Measurements from ENCODE around the gene CELF1.
A peak's percentile ranks its signal among the peaks of the same experiment; 100 is the strongest.
"Not testable (repeated sequence)": the region's sequence is repeated elsewhere in the genome, so short reads cannot be mapped to it uniquely, and the experiment has no call there.

CELF1 gene

DNA sequence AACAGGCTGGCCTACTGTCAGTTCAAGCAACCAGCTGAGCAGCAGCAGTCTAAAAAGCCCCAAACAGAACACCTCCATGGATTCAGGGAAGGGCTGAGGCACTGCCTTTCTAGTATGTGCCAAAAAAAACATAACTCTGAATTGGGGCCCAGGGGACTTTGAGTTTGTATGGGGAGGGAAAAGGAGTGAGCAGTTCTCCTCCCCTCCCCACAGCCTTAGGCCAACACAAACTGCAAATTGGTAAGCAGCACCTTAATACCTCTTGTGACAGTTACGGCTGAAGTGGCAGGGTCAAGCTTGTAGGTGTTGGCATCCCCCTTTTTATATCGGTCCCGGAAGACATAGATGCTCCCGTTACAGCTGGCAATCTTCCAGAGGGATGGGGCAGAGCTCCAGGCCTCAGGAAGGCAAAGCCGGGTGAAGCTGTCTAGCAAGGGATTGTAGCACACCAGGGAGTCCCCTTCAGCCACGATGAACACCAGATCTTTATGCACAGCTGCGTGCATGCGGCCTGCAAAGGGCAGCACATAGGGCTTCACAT, 19.9 kb upstream of the CELF1 start:
- FAIRE-seq: no peak

DNA sequence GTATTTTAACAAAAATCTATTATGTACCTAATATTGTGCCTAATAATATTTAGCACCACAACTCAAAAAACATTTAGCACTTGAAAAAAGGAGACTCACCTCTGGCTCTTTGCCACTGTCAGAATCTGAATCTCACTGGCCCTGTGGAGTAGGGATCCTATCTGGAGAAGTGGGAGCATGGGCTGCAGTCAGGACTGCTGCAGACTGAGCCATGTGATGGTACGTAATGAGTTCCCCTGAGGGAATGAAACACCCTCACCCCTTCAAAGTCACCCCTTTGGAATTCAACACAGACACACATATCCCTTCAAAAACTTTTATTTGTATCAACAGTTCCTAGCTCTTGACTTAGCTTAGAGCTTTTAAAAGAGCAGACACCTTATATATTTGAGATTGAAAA, 19.0 kb upstream of the CELF1 start:
- no peak for FAIRE-seq

DNA sequence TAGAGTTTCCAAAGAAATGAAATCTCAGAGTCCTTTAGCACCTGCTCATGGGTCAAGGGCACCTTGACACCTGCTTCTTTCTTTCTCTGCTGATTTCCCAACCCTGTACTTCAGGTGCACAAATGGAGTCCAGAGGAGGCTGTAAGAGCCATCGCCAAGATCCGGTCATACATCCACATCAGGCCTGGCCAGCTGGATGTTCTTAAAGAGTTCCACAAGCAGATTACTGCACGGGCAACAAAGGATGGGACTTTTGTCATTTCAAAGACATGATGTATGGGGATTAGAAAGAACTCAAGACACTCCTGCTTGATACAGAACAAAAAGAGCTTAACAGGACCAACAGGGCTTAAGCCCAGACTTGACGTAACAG, 18.4 kb upstream of the CELF1 start:
- FAIRE-seq: no peak

DNA sequence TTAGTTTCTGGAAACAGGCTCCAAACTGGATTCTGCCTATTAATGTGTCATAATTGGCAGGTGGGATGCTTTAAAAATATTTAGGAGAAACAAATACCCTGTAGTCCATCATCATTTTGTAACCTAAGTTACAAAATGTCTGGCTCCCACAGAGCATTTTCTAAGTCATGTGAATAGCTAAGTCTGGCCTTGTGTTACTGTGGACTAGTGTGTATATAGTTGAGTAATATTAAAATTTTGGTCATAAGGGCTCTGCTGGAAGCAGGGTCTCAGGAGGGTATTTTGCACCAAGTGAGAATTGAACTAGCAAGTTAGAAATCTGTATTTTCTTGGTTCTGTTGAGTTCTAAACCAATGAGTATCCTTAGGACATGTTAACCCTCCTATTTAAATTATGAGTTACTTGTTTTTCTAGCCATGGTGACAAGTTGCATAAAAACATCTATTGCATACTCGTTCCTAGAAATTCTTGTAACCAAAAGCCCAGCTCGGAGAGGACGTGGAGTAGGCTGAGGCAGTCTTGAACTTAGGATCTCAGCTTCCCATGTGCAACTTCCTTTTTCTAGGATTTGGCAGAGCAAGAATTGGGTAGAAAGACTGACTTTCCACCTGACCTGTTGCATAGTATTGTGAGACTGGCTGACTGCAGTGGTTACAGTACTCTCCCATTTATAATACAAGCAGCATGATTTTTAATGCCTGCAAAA, 17.9 kb upstream of the CELF1 start:
- FAIRE-seq: no peak

DNA sequence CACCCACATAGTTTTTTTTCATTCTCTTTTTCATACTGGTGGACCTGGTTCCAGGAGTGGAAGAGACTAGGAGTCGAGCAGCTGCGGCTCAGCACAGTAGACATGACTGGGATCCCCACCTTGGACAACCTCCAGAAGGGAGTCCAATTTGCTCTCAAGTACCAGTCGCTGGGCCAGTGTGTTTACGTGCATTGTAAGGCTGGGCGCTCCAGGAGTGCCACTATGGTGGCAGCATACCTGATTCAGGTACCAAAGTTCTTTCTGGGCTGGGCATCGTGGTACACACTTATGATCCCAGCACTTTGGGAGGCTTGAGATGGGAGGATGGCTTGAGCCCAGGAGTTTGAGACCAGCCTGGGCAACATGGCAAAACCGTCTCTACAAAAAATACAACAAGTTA, 16.7 kb upstream of the CELF1 start:
- no peak for FAIRE-seq

DNA sequence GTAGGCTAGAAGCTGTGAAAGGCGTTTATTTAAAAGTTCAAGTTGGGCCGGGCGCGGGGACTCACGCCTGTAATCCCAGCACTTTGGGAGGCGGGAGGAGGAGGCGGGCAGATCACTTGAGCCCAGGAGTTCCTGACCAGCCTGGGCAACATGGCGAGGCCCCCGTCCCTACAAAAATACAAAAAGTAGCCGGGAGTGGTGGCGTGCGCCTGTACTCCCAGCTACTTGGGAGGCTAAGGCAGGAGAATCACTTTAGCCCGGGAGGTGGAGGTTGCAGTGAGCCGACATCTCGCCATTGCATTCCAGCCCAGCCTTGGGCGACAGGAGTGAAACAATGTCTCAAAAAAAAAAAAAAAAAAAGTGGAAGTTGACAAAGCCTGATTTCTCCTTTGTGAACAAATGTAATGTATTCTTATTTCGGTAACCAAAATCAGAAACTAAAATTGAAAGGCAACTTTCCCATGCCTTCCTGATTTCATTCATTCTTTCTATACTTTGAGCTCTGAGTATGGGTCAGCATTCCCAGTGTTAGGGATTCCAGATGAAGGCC, 13.3 kb upstream of the CELF1 start:
- no peak for FAIRE-seq

DNA sequence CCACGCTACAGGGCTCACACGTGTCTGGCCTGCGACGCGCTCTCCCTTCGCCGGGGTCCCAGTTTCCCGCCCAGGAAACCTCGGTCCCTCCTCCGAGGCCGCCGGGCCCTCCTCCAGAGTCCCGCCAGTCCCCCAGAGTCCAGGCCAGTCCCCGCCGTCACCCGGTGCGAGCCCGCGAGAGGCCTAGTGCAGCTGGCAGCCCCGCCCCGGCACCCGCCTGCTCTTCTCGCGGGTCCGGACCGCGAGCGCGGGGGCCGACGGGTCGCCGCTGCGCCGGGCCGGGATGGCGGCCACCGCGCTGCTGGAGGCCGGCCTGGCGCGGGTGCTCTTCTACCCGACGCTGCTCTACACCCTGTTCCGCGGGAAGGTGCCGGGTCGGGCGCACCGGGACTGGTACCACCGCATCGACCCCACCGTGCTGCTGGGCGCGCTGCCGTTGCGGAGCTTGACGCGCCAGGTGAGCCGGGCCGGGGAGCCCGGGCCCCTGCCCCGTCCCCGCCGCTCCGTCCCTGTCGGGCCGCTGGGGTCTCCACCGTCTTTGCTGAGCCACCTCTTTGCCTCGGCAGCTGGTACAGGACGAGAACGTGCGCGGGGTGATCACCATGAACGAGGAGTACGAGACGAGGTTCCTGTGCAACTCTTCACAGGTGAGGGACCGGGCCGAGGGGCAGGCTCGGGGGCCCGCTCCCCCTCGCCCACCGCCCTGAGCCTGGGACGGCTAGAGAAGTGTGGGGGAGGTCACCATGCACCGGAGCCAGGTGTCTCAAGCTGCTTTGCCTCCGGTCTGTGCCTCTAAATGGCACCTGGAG, 12.6 kb upstream of the CELF1 start, which contains the start of gene PTPMT1:
PTPMT1 (plus strand) TSS at position 260 of the 809 bp plus-strand sequence; CDS start at position 284, 24 bp downstream.
- FAIRE-seq: no peak

DNA sequence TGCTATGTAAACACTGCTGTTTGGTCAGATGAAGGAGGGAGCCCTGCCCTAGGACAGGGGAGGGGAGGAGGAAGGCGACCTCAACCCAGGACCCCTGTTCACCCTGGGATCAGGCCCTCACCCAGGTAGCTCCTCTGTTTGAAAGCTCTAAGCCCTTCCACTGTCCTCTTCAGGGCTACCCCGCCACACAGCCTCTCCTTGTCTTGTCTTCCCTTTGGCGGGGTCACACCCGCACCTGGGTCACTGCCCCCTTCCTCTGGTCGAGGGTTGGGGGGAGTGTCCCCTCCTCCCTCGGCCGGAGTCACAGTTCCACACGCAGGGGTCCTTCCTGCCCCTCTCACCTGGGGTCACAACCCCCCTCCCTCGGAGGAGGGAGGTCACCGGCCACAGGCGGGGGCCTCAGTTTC, 12.0 kb upstream of the CELF1 start:
- no peak for FAIRE-seq

DNA sequence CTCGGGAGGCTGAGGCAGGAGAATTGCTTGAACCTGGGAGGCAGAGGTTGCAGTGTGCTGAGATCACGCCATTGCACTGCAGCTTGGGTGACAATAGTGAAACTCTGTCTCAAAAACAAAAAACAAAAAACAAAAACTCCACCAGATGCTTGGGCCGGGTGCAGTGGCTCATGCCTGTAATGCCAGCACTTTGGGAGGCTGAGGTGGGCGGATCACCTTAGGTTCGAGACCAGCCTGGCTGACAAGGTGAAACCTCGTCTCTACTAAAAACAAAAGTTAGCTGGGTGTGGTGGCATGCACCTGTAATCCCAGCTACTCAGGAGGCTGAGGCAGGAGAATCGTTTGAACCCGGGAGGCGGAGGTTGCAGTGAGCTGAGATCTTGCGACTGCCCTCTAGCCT, 11.4 kb upstream of the CELF1 start:
- FAIRE-seq: not testable (repeated sequence)

DNA sequence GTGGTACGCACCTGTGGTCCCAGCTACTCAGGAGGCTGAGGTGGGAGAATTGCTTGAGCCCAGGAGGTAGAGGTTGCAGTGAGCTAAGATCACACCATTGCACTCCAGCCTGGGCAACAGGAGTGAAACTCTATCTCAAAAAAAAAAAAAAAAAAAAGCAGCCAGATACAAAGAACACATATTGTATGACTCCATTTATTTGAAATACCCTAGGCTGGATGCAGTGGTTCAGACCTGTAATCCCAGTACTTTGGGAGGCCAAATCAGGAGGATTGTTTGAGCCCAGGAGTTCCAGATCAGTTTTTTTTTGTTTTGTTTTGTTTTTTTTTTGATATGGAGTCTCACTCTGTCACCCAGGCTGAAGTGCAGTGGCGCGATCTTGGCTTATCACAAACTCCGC, 9.5 kb upstream of the CELF1 start:
- not testable (repeated sequence) for FAIRE-seq

DNA sequence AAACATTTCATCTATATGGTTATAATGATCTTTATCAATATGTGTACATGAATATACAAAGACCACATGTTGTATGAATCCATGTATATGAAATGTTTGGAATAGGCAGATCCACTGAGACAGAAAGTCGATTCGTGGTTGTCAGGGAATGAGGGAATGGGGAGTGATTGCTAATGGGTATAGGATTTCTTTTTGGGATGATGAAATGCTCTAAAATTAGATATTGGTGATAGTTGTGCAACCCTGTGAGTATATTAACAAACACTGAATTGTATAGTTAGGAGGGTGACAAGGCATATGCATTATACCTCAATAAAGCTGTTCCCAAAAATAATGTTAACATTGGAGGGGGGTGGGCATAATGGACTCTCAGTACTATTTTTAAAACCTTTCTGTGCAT, 7.5 kb upstream of the CELF1 start:
- no peak for FAIRE-seq

DNA sequence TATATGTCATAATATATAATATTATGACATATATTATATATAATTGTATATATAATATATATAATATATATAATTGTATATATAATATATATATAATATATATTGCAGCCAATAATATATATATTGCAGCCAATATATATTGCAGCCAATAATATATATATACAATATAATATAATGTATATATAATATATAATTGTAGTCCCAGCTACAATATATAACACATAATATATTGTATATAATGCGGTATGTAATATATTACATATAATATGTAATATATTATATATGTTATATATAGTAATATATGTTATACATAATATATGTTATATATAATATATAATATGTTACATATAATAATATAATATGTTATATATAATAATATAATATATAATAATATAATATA, 5.8 kb upstream of the CELF1 start:
- peak; percentile 99 for FAIRE-seq

DNA sequence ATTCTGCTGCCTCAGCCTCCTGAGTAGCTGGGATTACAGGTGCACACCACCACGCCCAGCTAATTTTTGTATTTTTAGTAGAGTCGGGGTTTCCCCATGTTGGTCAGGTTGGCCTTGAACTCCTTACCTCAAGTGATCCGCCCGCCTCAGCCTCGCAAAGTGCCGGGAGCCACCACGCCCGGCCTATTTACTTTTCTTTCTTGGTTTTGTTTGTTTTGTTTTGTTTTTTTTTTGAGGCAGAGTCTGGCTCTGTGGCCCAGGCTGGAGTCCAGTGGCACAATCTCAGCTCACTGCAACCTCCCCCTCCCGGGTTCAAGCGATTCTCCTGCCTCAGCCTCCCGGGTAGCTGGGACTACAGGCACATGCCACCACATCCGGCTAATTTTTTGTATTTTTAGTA, 4.1 kb upstream of the CELF1 start:
- FAIRE-seq: not testable (repeated sequence)

DNA sequence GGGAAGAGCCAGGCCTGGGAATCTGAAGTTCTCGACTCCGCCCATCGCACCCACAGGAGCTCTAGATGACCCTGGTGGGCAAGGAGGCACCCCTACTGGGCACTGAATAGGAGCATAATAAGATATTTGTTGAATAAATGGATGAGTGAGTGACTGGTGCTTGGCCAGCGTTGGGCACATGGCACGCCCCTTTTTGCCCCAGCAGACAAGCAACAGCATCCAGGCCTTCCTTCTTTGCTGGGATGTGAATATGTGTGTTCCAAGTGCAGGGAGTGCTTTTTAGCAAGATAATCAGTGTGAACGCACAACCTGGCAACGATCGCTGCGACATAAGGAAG, 443 bp upstream of the CELF1 start:
- FAIRE-seq: no peak

DNA sequence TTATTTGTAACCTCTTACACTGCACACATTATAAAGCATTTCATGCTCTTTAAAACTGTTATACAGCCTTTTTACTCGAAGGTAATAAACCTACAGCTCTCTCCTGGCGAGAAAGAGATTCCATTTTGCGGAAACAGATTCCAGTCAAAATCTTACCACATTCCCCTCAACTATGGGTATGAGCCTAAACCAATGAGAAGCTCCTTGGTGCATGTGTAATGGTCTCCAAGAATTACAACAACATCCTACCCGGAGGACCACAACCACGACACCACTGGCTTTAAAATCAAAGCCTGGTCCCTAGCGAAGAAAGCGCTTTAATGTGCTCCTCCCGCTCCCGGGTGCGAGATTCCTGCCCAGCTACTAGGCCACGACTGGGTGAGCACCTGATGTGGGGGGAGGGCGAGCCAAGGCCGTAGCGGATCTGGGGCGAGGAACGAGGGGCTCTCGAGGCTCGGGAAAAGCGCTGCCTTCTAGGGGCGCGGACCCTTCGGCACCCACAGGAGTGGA, 821 bp downstream of the CELF1 start:
- FAIRE-seq: no peak

DNA sequence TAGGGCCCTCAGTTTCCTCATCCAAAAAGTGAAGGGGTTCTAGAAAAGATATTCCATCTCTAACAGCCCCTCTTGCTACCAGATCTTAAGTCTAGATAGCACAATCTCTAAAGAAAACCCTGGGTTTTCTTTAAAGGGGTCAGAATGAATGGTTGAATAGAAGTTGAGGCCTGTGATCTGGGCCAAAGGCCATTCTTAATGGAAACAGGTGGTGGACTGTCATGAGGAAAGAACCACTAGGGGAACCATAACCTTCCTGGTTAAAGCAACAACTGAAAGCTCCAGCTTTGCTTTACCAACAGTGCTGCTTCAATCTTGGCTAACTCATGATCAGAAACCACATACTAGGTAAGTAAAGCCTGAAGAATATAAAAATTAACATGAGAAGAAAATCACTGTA, 1.8 kb downstream of the CELF1 start:
- FAIRE-seq: peak; percentile 29

DNA sequence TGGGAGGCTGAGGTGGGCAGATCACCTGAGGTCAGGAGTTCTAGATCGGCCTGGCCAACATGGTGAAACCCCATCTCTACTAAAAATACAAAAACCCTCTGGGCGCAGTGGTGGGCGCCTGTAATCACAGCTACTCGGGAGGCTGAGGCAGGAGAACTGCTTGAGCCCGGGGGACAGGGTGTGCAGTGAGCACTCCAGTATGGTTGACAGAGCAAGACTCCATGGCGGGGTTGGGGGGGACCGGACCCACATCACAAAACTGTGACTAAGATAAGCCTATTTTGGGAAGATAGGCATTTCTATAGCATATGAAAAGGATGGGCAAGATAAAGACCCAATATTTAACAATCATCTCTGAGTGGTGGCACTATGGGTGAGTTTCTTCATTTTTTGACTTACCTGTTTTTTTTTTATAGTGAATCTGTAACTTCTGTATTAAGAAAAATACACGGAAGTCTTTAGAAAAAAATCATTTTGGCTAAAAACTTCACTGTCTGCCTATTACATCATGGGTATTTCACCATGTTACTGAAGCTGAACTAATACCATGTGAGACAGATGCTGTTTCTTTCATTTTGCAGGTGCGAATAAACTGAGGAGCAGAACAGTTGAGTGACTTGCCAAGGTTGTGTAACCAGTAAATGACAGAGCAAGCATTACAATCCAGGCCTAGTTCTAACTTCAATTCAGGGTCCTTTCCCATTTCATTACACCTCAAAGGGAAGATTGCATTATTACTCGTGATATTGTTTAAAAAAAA, 2.5 kb downstream of the CELF1 start:
- no peak for FAIRE-seq

DNA sequence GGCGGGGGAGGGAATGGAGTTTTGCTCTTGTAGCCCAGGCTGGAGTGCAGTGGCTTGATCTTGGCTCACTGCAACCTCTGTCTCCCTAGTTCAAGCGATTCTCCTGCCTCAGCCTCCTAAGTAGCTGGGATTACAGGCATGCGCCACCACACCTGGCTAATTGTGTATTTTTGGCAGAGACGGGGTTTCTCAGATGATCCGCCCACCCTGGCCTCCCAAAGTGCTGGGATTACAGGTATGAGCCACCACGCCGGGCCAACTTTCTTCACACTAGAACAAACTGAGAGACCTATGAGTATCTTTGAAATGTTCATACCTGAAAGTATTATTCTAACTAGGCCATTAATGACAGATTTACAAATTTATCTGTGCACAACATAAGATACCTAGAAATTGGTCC, 6.7 kb downstream of the CELF1 start:
- not testable (repeated sequence) for FAIRE-seq

DNA sequence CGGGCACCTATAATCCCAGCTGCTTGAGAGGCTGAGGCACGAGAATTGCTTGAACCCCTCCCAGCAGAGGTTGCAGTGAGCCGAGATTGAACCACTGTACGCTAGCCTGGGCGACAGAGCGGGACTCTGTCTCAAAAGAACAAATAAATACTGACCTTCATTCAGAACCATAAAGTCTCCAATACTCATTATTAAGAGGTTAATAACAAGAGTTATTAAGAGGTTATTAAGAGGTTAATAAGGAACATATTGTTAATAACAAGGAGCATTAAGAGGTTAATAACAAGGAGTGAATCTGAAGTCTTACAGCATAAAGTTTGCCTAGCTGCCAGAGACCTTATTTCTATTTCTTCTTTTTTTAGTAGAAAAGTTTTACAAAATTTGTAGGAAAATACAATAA, 7.6 kb downstream of the CELF1 start:
- no peak for FAIRE-seq

DNA sequence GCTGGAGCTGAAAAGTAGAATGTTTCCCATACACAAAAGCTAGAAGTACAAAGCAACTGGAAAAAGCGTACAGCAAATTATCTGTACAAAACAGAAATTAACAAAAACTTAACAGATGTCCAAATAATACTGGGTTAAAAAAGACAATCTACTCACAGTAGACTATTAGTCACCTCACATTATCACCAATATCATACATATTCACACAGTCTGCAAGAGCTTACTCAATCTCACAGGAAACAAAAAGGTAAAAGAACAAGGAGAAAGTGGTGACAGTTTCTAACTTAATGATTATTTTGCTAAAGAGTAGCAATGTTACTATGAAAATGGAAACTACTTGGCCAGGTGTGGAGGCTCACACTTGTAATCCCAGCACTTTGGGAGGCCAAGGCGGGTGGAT, 11.9 kb downstream of the CELF1 start:
- FAIRE-seq: no peak

DNA sequence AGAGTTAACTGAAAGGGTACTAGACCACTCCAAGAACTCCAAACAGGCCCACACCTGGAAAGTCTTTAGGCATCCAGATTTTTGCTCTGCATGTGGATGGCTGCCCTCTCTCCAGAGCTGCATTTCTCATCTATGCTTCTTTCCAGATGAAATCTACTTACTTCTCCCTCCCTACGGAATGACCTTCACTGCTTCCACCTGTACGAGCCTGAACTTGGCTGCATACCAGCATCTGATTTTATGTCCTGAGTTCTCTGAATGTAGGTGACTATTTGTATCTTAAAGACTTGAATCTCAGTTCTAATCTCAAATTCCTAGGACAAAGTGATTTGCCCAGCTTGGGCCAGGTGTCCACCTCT, 13.3 kb downstream of the CELF1 start:
- FAIRE-seq: no peak

DNA sequence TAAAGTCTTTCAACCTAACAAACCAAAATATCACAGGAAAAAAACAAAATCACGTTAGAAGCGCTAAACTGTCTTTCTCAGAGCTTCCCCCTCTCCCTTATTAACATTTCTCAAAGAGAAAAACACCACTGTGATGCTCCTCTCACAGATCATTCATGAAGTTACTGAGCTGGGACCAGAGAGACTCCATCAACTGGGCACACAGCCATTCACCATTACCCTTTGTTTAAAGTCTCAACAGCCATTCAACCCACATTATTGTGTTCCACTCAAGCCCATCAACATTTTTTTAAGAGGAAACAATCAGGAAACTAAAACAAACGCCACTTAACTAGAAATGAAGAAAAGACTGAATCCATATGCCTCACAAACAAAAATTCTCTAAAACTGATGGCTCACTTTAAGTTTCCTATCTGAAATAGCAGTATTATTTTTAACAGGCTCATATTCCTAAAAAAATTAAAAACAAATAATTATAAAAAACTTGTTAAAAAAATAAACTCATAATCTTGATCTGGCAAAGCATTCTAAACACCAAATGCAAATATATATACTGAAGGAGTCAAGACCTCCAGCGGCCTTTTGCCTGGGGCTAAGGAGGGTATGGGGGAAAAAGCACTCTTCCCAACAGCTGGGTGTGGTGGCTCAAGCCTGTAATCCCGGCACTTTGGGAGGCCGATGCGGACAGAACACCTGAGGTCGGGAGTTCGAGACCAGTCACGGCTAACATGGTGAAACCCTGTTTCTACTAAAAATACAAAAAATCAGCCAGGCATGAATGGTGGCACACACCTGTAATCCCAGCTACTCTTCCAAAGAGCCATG, 14.0 kb downstream of the CELF1 start:
- no peak for FAIRE-seq

All from A204.1 (cell line).